ENCODE measurements around the gene YWHAG.
"Not testable (repeated sequence)": the region's sequence is repeated elsewhere in the genome, so short reads cannot be mapped to it uniquely, and the experiment has no call there.

Gene YWHAG

GRCh38 chr7:76317782-76318487 is 40.9 kb downstream of the YWHAG start:
- DNase-seq: peak; percentile 99

GRCh38 chr7:76316984-76317781 is 41.6 kb downstream of the YWHAG start:
- no peak for DNase-seq

GRCh38 chr7:76315364-76315763 is 43.4 kb downstream of the YWHAG start:
- no peak for DNase-seq

GRCh38 chr7:76314740-76315139 is 44.1 kb downstream of the YWHAG start:
- DNase-seq: not testable (repeated sequence)

GRCh38 chr7:76314042-76314721 is 44.6 kb downstream of the YWHAG start:
- peak; percentile 94 for DNase-seq

- DNase-seq: not testable (repeated sequence)
These were observed 47.0 kb downstream of the YWHAG start for GRCh38 chr7:76311838-76312237.

GRCh38 chr7:76310102-76310957 is 48.5 kb downstream of the YWHAG start:
- peak; percentile 24 for DNase-seq

- DNase-seq: not testable (repeated sequence)
These were observed 49.3 kb downstream of the YWHAG start for GRCh38 chr7:76309341-76310101.

GRCh38 chr7:76308874-76309273 is 49.9 kb downstream of the YWHAG start:
- DNase-seq: not testable (repeated sequence)

GRCh38 chr7:76304888-76305375 is 53.9 kb downstream of the YWHAG start:
- peak; percentile 68 for DNase-seq

GRCh38 chr7:76303202-76304147 is 55.3 kb downstream of the YWHAG start:
- DNase-seq: peak; percentile 69

- DNase-seq: peak; percentile 79
These were observed 56.2 kb downstream of the YWHAG start, which contains the start of gene HSPB1 for GRCh38 chr7:76302347-76303201. Gene HSPB1, plus strand, starts transcription at chr7:76302673. Its CDS starts 40 bp downstream, at chr7:76302713.

- DNase-seq: no peak
These were observed 57.8 kb downstream of the YWHAG start for GRCh38 chr7:76301000-76301399.

- no peak for DNase-seq
These were observed 58.5 kb downstream of the YWHAG start for GRCh38 chr7:76300166-76300731.

- no peak for DNase-seq
These were observed 61.7 kb downstream of the YWHAG start for GRCh38 chr7:76296743-76297740.

- peak; percentile 95 for DNase-seq
These were observed 64.3 kb downstream of the YWHAG start for GRCh38 chr7:76294344-76295024.

- no peak for DNase-seq
These were observed 65.3 kb downstream of the YWHAG start for GRCh38 chr7:76293407-76293901.
